ENCODE measurements around the gene ELMO1. TPM values are rescaled to one million over a fixed set of nuclear protein-coding genes. Genes with fewer than 3 reads are reported as not detected.

ELMO1 gene
- total and polyA plus RNA-seq, 8 donors, result 3.0 to 20.6 (median 6.6) TPM

GRCh38 chr7:37248396-37248861, 200.2 kb downstream of the ELMO1 start:
- WGBS, 2 donors, result 52% methylated on average over 3 of the region's 3 CpGs

GRCh38 chr7:37247861-37248260, 200.8 kb downstream of the ELMO1 start:
- no peak overlapping the region for H3K27ac ChIP-seq
- H3K36me3 ChIP-seq, result no peaks in the 10 kb centered on the region
- H3K4me1 ChIP-seq, result no peaks in the 10 kb centered on the region
- WGBS, 2 donors, result 64 to 69% methylated on average over 2 of the region's 2 CpGs
- DNase-seq (no peak), FAIRE-seq (no peak), ATAC-seq (peak in 3 of 4 donors; percentile 50 to 77 (median 57))
- no peak for TF ChIP-seq CTCF (IDR thresholded peaks at IDR 0.05)
- H3K27me3 ChIP-seq, result no peaks in the 10 kb centered on the region
- intact Hi-C loops (cut with DNase I), result no loop called here
- no peak overlapping the region for H3K4me3 ChIP-seq
- no peaks in the 10 kb centered on the region for H3K9me3 ChIP-seq

More at GRCh38 chr7:37248396-37248861, 200.2 kb downstream of the ELMO1 start:
- Histone ChIP-seq H3K4me1 (no peaks in the 10 kb centered on the region), H3K27ac (no peak overlapping the region), H3K36me3 (no peaks in the 10 kb centered on the region), H3K27me3 (no peaks in the 10 kb centered on the region), H3K4me3 (no peak overlapping the region), H3K9me3 (no peaks in the 10 kb centered on the region)
- intact Hi-C loops (cut with DNase I), result no loop called here
- ATAC-seq (peak in 2 of 4 donors; percentile 44 to 62), DNase-seq (peak in 1 of 6 donors; percentile 30), FAIRE-seq (no peak)
- no peak for TF ChIP-seq CTCF (IDR thresholded peaks at IDR 0.05)

- ATAC-seq (no peak), FAIRE-seq (no peak), DNase-seq (no peak)
- 84% methylated on average over 5 of the region's 5 CpGs for WGBS, 2 donors
- no peaks in the 10 kb centered on the region for H3K36me3 ChIP-seq
- intact Hi-C loops (cut with DNase I), result no loop called here
- H3K27ac ChIP-seq, result no peak overlapping the region
- no peaks in the 10 kb centered on the region for H3K27me3 ChIP-seq
- H3K4me3 ChIP-seq, result no peak overlapping the region
- no peaks in the 10 kb centered on the region for H3K4me1 ChIP-seq
- TF ChIP-seq CTCF (IDR thresholded peaks at IDR 0.05), result no peak
- no peaks in the 10 kb centered on the region for H3K9me3 ChIP-seq
Observed at GRCh38 chr7:37245590-37245989, 203.1 kb downstream of the ELMO1 start.

GRCh38 chr7:37236906-37237305, 211.8 kb downstream of the ELMO1 start:
- Histone ChIP-seq H3K27ac (no peak overlapping the region), H3K4me1 (no peaks in the 10 kb centered on the region), H3K36me3 (no peaks in the 10 kb centered on the region), H3K27me3 (no peaks in the 10 kb centered on the region), H3K9me3 (no peaks in the 10 kb centered on the region), H3K4me3 (no peak overlapping the region)
- TF ChIP-seq CTCF (IDR thresholded peaks at IDR 0.05), result no peak
- WGBS, 2 donors, result 74% methylated on average over 1 of the region's 1 CpG
- no peak for DNase-seq
- ATAC-seq, result no peak
- intact Hi-C loops (cut with DNase I), result loop anchor here in 1 of 3 donors (10.0 kb wide), 1 partner anchor 598 kb away; no protein-coding TSS in a partner anchor
- FAIRE-seq, result no peak

- FAIRE-seq, result no peak
- H3K9me3 ChIP-seq, result no peaks in the 10 kb centered on the region
- no peak for ATAC-seq
- no peak overlapping the region for H3K27ac ChIP-seq
- intact Hi-C loops (cut with DNase I), result loop anchor here in 1 of 3 donors (10.0 kb wide), 1 partner anchor 599 kb away; no protein-coding TSS in a partner anchor
- no peak for TF ChIP-seq CTCF (IDR thresholded peaks at IDR 0.05)
- H3K27me3 ChIP-seq, result no peaks in the 10 kb centered on the region
- H3K36me3 ChIP-seq, result no peaks in the 10 kb centered on the region
- no peak overlapping the region for H3K4me3 ChIP-seq
- DNase-seq, result no peak
- 48 to 52% methylated on average over 4 of the region's 4 CpGs for WGBS, 2 donors
- H3K4me1 ChIP-seq, result no peaks in the 10 kb centered on the region
Observed at GRCh38 chr7:37235813-37236212, 212.9 kb downstream of the ELMO1 start.

All from pancreas (tissue), 10 donors.